Keratinocyte (primary cell): Measurements from ENCODE around the gene KCNH8. TPM values are rescaled to one million over a fixed set of nuclear protein-coding genes. Genes with fewer than 3 reads are reported as not detected.

Experiments
- DNase-seq: peaks from one replicate; pipeline ENCODE4 v3.0.0-alpha.2; 2011; ENCODE audit warnings: low read depth, missing footprints, low spot score
- FAIRE-seq: peaks from 2 replicates; lab custom pipeline; 2011; peaks lifted over from hg19 to GRCh38; lab: Jason Lieb, UNC
- H2AFZ ChIP-seq: 2 replicates; pipeline ENCODE4 v1.6.0; 2012; ENCODE audit warnings: low read length, control low read depth, inconsistent platforms; ENCODE audit not compliant: control insufficient read depth
- H3K27ac ChIP-seq: 2 replicates; pipeline ENCODE4 v1.5.1; 2011; ENCODE audit warnings: low read length; ENCODE audit not compliant: control insufficient read depth, insufficient read depth
- H3K27me3 ChIP-seq: 3 replicates; pipeline ENCODE4 v1.6.0; 2011; ENCODE audit warnings: low read length; ENCODE audit not compliant: control insufficient read depth, insufficient read depth; ENCODE audit errors: extremely low read depth
- H3K36me3 ChIP-seq, 2 experiments: 2 replicates in 1 of 2; 3 replicates in 1 of 2; pipeline ENCODE4 v1.5.1; 2011; ENCODE audit warnings: low read length in 2 of 2, mild to moderate bottlenecking in 1 of 2; ENCODE audit not compliant: control insufficient read depth in 2 of 2, insufficient read depth in 2 of 2; ENCODE audit errors: extremely low read depth in 1 of 2
- H3K4me1 ChIP-seq: 3 replicates; pipeline ENCODE4 v1.5.1; 2011; ENCODE audit warnings: low read length; ENCODE audit not compliant: control insufficient read depth, insufficient read depth; ENCODE audit errors: extremely low read depth
- H3K4me2 ChIP-seq: 3 replicates; pipeline ENCODE4 v1.6.0; 2011; ENCODE audit warnings: low read depth, low read length; ENCODE audit not compliant: control insufficient read depth, insufficient read depth; ENCODE audit errors: extremely low read depth
- H3K4me3 ChIP-seq, 3 experiments: fragments of 200-600 bp in 1 of 3; sonication (generic) in 1 of 3; 2 replicates in 2 of 3; 3 replicates in 1 of 3; pipeline ENCODE4 v1.5.1; 2011 to 2016; ENCODE audit warnings: low read length in 3 of 3, mild to moderate bottlenecking in 3 of 3, control low read depth in 2 of 3, inconsistent platforms in 1 of 3, low read depth in 1 of 3, mixed read lengths in 1 of 3, mixed run types in 1 of 3, moderate library complexity in 1 of 3; ENCODE audit not compliant: control insufficient read depth in 2 of 3, insufficient read depth in 2 of 3; ENCODE audit errors: extremely low read depth in 1 of 3
- H3K79me2 ChIP-seq: 2 replicates; pipeline ENCODE4 v1.6.0; 2012; ENCODE audit warnings: low read length; ENCODE audit not compliant: control insufficient read depth, insufficient read depth
- H3K9ac ChIP-seq: 3 replicates; pipeline ENCODE4 v1.6.0; 2011; ENCODE audit warnings: low read length; ENCODE audit not compliant: control insufficient read depth, insufficient read depth; ENCODE audit errors: extremely low read depth
- H3K9me1 ChIP-seq: 3 replicates; pipeline ENCODE4 v1.6.0; 2011; ENCODE audit warnings: low read length; ENCODE audit not compliant: control insufficient read depth, insufficient read depth; ENCODE audit errors: extremely low read depth
- H3K9me3 ChIP-seq: 2 replicates; pipeline ENCODE4 v1.5.1; 2012; ENCODE audit warnings: low read depth, low read length; ENCODE audit not compliant: control insufficient read depth
- H4K20me1 ChIP-seq: 3 replicates; pipeline ENCODE4 v1.6.0; 2011; ENCODE audit warnings: low read length; ENCODE audit not compliant: control insufficient read depth, insufficient read depth; ENCODE audit errors: extremely low read depth
- CTCF ChIP-seq, 3 experiments: IDR thresholded peaks in 1 of 3; conservative IDR thresholded peaks in 1 of 3; optimal IDR thresholded peaks in 1 of 3; 2 replicates in 2 of 3; 3 replicates in 1 of 3; pipeline versions ENCODE3 to v1.5.1; 2011; ENCODE audit warnings: low read length in 3 of 3, mild to moderate bottlenecking in 3 of 3, moderate library complexity in 2 of 3, control low read depth in 1 of 3, inconsistent platforms in 1 of 3; ENCODE audit not compliant: insufficient read depth in 2 of 3; ENCODE audit errors: extremely low read depth in 1 of 3
- EZH2 ChIP-seq: IDR thresholded peaks from one replicate; pipeline ENCODE4 v1.6.1; 2012; ENCODE audit warnings: inconsistent platforms, mild to moderate bottlenecking, low read length, moderate library complexity
- dilution Hi-C: fragments of 300-500 bp; cut with MboI; formaldehyde crosslinking; loops from one replicate; pipeline ENCODE4 v1.7.0; 2020; ENCODE audit warnings: low sequenced_read_pairs; ENCODE audit not compliant: extremely low pct_ligation_motif_present
- polyA plus RNA-seq, 5 experiments: library from polyadenylated mRNA; depleted of rRNA in 3 of 5; stranded (reverse) in 3 of 5; stranded (forward) in 1 of 5; unstranded in 1 of 5; fragments of >200 nt; gene quantifications; 1 replicate in 1 of 5; 2 replicates in 3 of 5; 3 replicates in 1 of 5; pipeline versions ENCODE4 v1.2.1 to v1.2.3, GENCODE V29; 2011 to 2012; ENCODE audit warnings: missing spikeins in 2 of 5, low read depth in 1 of 5, low replicate concordance in 1 of 5

KCNH8 gene
- polyA plus RNA-seq, 1 donor (not counting 4 experiments of a cell fraction or from before 2014, with no cell fraction given) = not detected

- Histone ChIP-seq H3K27me3 (no peaks in the 10 kb centered on the region), H3K79me2 (no peaks in the 10 kb centered on the region), H3K27ac (no peak overlapping the region), H3K4me2 (no peak overlapping the region), H3K9me1 (no peaks in the 10 kb centered on the region), H3K4me3 (no peak overlapping the region), H2AFZ (no peak overlapping the region), H3K36me3 (no peaks in the 10 kb centered on the region), H3K9me3 (no peaks in the 10 kb centered on the region), H4K20me1 (no peaks in the 10 kb centered on the region), H3K9ac (no peak overlapping the region), H3K4me1 (no peaks in the 10 kb centered on the region)
- FAIRE-seq (no peak), DNase-seq (no peak)
- dilution Hi-C loops = no loop called here
- no peak for TF ChIP-seq CTCF (optimal IDR thresholded peaks at IDR 0.05 in 1 of 3, IDR thresholded peaks at IDR 0.05 in 1 of 3, conservative IDR thresholded peaks at IDR 0.05 in 1 of 3; ENCODE audit: extremely low read depth in 1 of 3, insufficient read depth in 2 of 3, low read length in 3 of 3)
- TF ChIP-seq EZH2 = no peak
These were observed 379.4 kb downstream of the KCNH8 start for GRCh38 chr3:19527746-19528145.

DNA sequence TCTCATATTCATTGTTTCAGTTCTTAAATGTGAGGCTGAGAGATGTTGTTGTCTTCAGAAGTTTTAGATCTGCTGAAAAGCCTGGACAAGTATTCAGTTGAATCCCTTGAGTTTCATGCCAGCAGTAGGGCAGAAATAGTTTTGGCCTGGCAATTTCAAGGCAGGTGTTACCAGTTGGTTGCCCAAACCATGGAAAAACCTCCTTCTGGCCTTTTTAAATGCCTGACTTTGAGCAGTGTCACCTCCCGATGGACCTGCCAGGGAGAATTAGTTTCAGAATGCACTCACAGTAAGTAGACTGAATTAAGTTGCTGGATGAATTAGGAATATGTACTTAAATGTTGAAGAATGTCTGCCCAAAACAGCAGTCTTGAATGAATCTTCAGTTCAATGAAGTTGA lies 383.1 kb downstream of the KCNH8 start:
- no peak overlapping the region for H3K9ac ChIP-seq
- no peaks in the 10 kb centered on the region for H3K9me3 ChIP-seq
- no peak overlapping the region for H3K4me2 ChIP-seq
- H3K4me3 ChIP-seq = no peak overlapping the region
- H2AFZ ChIP-seq = no peak overlapping the region
- no peaks in the 10 kb centered on the region for H3K36me3 ChIP-seq
- H3K79me2 ChIP-seq = no peaks in the 10 kb centered on the region
- H3K4me1 ChIP-seq = no peaks in the 10 kb centered on the region
- no peaks in the 10 kb centered on the region for H3K27me3 ChIP-seq
- H4K20me1 ChIP-seq = no peaks in the 10 kb centered on the region
- no peak for TF ChIP-seq EZH2
- TF ChIP-seq CTCF (optimal IDR thresholded peaks at IDR 0.05 in 1 of 3, IDR thresholded peaks at IDR 0.05 in 1 of 3, conservative IDR thresholded peaks at IDR 0.05 in 1 of 3; ENCODE audit: extremely low read depth in 1 of 3, insufficient read depth in 2 of 3, low read length in 3 of 3) = no peak
- FAIRE-seq (no peak), DNase-seq (no peak)
- no peak overlapping the region for H3K27ac ChIP-seq
- dilution Hi-C loops = no loop called here
- no peaks in the 10 kb centered on the region for H3K9me1 ChIP-seq
